ENCODE results near the gene PRDX5.

The PRDX5 gene

DNA sequence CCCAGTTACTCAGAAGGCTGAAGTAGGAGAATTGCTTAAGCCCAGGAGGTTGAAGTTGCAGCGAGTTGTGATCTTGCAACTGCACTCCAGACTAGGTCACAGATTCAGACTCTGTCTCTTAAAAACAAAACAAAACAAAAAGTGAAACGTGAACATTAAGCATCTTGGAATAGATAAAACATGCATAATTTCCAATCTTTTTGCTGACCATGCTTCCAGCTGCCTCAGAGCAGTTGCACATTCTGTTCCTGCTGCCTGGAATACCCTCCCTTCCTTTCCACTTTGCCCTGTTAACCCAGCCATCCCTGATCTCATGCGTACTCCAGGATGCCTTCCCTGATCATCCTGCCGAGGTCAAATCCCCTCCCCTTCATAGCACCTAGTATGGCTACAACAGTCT lies 21.4 kb downstream of the PRDX5 start:
- no peak for TF ChIP-seq ZNF8 (CRISPR knock-in tag; IDR thresholded peaks at IDR 0.05)
- peak; percentile 87 for TF ChIP-seq ZNF70 (CRISPR knock-in tag; IDR thresholded peaks at IDR 0.05)
- no peak for ATAC-seq

DNA sequence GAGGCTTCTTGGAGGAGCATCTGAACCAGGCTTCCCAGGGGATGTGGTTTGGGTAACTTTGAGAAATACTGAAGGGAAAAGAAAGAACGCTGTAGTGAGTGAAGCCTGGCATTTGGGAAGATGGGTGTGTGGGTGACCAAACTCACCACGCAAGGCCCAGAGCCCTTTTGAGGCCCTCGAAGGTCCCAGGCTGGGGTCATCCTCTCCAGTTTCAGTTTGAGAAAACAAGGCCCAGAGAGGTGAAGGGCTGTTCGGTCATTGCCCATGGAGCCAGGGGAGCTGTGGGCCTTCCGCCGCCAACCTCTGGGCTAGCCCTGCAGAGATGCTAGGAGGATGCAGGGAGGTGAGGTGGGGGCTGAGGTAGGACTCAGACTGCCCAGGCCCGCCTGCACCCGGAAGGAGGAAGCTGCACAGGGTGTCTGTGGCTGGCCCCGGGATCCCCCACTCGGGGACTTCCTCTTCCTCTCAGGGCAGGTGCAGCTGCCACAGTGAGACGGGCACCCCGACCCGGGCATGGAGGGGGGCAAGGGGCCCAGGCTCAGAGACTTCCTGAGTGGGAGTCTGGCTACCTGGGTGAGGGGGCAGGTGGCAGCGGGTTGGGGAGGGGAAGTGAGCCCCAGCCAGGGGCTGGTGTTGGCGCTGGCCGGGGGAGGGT lies 22.0 kb downstream of the PRDX5 start, which contains the start of gene CCDC88B:
Gene CCDC88B (plus strand): TSS at position 451 of the 655 bp plus-strand sequence. CDS start 63 bp downstream, at position 514.
- no peak for ATAC-seq
- no peak for TF ChIP-seq SNAI2 (CRISPR knock-in tag; IDR thresholded peaks at IDR 0.05)
- TF ChIP-seq GLIS3 (CRISPR knock-in tag; IDR thresholded peaks at IDR 0.05): no peak
- TF ChIP-seq ZNF8 (CRISPR knock-in tag; IDR thresholded peaks at IDR 0.05): no peak
- TF ChIP-seq CSDC2 (CRISPR knock-in tag; IDR thresholded peaks at IDR 0.05): no peak
- TF ChIP-seq ISL1 (CRISPR knock-in tag; IDR thresholded peaks at IDR 0.05): no peak
- no peak for TF ChIP-seq BACH2 (CRISPR knock-in tag; IDR thresholded peaks at IDR 0.05; ENCODE audit: borderline replicate concordance)
- no peak for TF ChIP-seq CSRNP3 (CRISPR knock-in tag; IDR thresholded peaks at IDR 0.05)
- TF ChIP-seq TCF4 (CRISPR knock-in tag; IDR thresholded peaks at IDR 0.05; ENCODE audit: borderline replicate concordance): no peak
- no peak for TF ChIP-seq POU6F1 (CRISPR knock-in tag; IDR thresholded peaks at IDR 0.05; ENCODE audit: borderline replicate concordance, low read depth)

GRCh38 chr11:64340671-64341335 lies 22.9 kb downstream of the PRDX5 start:
- ATAC-seq: no peak

GRCh38 chr11:64341429-64341828 lies 23.5 kb downstream of the PRDX5 start:
- no peak for ATAC-seq
- no peak for TF ChIP-seq CSRNP3 (CRISPR knock-in tag; IDR thresholded peaks at IDR 0.05)
- no peak for TF ChIP-seq ARNTL (CRISPR knock-in tag; IDR thresholded peaks at IDR 0.05; ENCODE audit: borderline replicate concordance, low read depth)
- no peak for TF ChIP-seq ZFP30 (CRISPR knock-in tag; IDR thresholded peaks at IDR 0.05)
- no peak for TF ChIP-seq BACH2 (CRISPR knock-in tag; IDR thresholded peaks at IDR 0.05; ENCODE audit: borderline replicate concordance)
- TF ChIP-seq, protein P1, sequence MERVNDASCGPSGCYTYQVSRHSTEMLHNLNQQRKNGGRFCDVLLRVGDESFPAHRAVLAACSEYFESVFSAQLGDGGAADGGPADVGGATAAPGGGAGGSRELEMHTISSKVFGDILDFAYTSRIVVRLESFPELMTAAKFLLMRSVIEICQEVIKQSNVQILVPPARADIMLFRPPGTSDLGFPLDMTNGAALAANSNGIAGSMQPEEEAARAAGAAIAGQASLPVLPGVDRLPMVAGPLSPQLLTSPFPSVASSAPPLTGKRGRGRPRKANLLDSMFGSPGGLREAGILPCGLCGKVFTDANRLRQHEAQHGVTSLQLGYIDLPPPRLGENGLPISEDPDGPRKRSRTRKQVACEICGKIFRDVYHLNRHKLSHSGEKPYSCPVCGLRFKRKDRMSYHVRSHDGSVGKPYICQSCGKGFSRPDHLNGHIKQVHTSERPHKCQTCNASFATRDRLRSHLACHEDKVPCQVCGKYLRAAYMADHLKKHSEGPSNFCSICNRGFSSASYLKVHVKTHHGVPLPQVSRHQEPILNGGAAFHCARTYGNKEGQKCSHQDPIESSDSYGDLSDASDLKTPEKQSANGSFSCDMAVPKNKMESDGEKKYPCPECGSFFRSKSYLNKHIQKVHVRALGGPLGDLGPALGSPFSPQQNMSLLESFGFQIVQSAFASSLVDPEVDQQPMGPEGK (CRISPR knock-in tag; IDR thresholded peaks at IDR 0.05; ENCODE audit: borderline replicate concordance): no peak
- no peak for TF ChIP-seq ZFP3 (CRISPR knock-in tag; IDR thresholded peaks at IDR 0.05)
- no peak for TF ChIP-seq TOX (CRISPR knock-in tag; IDR thresholded peaks at IDR 0.05; ENCODE audit: borderline replicate concordance)
- no peak for TF ChIP-seq RARB (CRISPR knock-in tag; IDR thresholded peaks at IDR 0.05)
- TF ChIP-seq OSR1 (CRISPR knock-in tag; IDR thresholded peaks at IDR 0.05): no peak

More at GRCh38 chr11:64340671-64341335, 22.9 kb downstream of the PRDX5 start:
- TF ChIP-seq TSHZ2 (CRISPR knock-in tag; IDR thresholded peaks at IDR 0.05) (no peak), TOX (CRISPR knock-in tag; IDR thresholded peaks at IDR 0.05; ENCODE audit: borderline replicate concordance) (no peak), ARNTL (CRISPR knock-in tag; IDR thresholded peaks at IDR 0.05; ENCODE audit: borderline replicate concordance, low read depth) (no peak), ISL1 (CRISPR knock-in tag; IDR thresholded peaks at IDR 0.05) (no peak), ZNF70 (CRISPR knock-in tag; IDR thresholded peaks at IDR 0.05) (no peak), OSR1 (CRISPR knock-in tag; IDR thresholded peaks at IDR 0.05) (no peak), ZFP3 (CRISPR knock-in tag; IDR thresholded peaks at IDR 0.05) (no peak), SNAI2 (CRISPR knock-in tag; IDR thresholded peaks at IDR 0.05) (no peak)
- TF ChIP-seq, protein P1 (CRISPR knock-in tag; IDR thresholded peaks at IDR 0.05; ENCODE audit: borderline replicate concordance): no peak

All from SK-N-SH treated with all-trans-retinoic acid at 6 μM for 48 hours (cell line).